Measurements from ENCODE around the gene INPP4A.

INPP4A gene

DNA sequence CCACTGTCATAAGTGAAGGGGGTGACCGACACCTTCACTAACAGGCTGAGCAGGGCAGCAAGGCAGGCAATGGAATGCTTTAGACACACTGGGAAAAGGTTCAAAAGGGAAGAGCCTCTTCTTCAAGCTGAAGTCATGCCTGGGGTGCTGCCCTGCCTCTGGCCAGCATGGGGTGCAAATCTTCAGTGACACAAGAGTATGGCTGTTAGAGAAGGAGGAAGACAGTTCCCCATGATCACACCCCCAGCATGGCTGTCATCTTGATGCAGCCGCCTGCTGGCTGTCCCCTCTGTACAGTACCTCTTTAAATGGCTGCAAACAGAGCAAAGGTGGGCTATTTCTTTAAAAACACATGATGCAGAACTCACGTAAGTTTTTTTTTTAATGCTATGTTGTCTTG is 71.9 kb downstream of the INPP4A start:
- no peak for FAIRE-seq

DNA sequence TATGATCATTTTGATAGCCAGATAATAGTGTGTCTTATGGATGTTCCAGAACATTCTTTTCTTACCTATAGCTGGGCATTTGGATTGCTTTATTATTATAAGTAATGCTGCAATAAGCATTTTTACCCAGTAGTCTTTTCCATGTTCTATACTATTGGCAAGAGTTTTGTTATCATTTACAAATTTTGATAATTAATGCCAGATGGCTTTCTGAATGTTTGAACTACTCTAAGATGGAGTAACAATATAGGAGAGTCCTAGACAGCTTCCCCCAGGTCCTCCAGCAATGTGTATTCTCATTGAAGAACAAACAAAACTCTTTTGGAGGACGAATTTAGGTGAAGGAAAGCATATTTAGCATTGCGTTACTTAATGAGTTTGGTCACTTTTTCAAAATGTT is 73.0 kb downstream of the INPP4A start:
- FAIRE-seq = no peak

DNA sequence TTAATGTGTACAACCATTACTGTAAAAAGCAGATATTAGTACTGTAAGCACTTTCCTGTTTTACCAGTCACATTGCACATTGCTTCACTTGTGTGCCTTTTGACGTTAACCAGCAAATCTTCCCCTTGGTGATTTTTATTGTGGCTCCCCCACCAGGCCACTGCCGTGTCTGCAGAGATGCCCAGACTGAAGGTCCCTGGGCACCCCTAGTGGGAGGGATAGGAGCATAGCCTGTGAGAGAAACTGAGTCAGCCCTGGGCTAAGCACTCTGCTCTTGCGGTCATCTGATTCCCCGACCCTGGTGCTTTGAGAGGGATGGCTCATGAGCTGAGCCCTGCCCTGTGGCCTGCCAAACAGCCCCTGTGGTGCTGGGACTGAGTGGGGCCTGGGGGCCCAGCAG is 73.4 kb downstream of the INPP4A start:
- no peak for FAIRE-seq

DNA sequence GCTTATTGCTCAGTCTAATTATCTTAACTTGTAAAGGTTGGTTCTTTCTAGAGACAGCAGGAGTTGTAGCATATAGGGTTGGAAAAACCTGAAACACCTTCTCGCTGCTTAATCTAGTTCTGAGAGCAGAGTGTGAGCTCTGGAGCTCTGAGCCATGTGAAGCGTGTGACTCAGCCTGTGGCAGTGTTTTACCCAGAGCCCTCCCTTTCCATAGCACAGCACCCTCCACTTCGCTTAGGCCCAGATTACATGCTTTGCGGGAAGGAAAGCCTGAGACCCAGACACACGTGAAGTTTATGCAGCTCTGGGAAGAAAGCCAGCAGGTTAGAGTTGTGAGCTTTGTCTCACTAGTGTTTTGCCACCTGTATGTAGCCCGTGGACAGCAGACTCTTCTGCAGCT is 74.5 kb downstream of the INPP4A start:
- FAIRE-seq = no peak

GRCh38 chr2:98519851-98520250 is 75.2 kb downstream of the INPP4A start:
- FAIRE-seq = no peak

GRCh38 chr2:98520806-98521205 is 76.1 kb downstream of the INPP4A start:
- no peak for FAIRE-seq

DNA sequence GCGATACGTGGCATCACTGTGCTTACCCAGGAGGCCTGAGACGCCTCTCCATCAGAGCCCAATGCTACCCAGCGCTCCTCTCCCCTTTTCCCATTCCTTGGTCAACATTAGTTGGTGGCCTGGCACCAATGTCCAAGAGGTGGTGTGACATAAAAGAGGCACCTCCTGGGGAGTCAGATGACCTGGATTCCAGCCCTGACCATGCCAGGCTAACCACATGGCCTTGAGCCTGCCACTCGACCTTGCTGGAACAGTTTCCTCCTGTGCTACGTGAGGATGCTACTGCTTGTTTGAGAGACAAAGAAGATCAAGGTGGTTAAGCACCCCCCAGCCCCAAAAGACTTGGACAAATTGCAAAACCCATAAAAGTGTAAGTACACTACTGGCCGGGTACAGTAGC is 76.6 kb downstream of the INPP4A start:
- FAIRE-seq = no peak

DNA sequence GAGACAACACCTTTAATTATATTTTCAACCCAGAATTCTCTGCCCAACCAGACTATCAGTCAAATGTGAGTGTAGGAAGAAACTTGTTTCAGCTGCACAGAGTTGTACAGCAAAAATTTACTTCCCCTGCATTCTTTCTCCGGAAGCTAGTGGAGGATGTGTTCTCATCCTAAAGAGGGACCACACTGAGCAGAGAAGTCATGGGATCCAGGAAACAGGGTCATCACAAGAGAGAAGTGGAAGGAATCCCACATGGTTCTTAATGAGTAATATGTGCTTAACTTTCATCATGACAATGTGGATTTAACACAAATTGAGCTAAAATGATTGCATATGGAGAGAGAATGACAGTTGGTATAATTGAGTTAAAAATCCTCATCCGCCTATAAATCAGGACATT is 78.2 kb downstream of the INPP4A start:
- FAIRE-seq = no peak

DNA sequence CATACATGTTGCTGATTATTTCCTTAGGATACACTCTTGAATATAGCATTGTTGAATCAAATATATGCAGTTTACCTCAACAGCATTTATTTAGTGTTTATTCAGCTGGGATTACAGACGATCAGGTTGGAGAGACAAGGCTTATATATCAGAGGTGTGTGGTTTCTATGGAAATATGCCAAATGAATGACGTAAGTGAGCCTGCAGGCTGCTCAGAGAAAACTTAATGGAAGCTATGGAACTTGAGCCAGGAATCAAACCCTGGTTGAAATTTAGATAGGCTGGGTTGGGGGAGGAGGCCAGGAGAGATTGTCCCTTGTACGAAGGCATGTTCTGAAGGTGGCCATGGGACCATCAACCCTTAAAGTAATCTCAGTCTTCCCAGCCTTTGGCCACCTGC is 79.5 kb downstream of the INPP4A start:
- no peak for FAIRE-seq

DNA sequence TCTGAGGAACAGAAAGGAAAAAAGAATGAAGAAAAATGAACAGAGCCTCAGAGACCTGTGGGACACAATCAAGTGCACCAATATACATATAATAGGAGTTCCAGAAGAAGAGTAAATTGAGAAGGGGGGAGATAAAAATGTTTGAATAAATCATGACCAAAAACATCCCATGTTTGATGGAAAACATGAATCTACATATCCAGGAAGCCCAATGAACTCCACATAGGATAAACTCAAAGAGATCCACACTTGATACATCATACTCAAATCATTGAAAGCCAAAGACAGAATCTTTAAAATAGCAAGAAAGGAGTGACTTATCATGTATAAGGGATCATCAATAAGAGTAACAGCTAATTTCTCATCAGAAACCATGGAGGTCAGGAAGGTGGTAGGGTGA is 83.7 kb downstream of the INPP4A start:
- no peak for FAIRE-seq

GRCh38 chr2:98530114-98530513 is 85.5 kb downstream of the INPP4A start:
- no peak for FAIRE-seq

GRCh38 chr2:98532756-98533155 is 88.1 kb downstream of the INPP4A start:
- FAIRE-seq = no peak

GRCh38 chr2:98533547-98533946 is 88.9 kb downstream of the INPP4A start:
- no peak for FAIRE-seq

- no peak for FAIRE-seq
These were observed 90.1 kb downstream of the INPP4A start for GRCh38 chr2:98534761-98535160.

- FAIRE-seq = no peak
These were observed 91.5 kb downstream of the INPP4A start for GRCh38 chr2:98535971-98536677.

GRCh38 chr2:98537390-98538126 is 92.9 kb downstream of the INPP4A start:
- no peak for FAIRE-seq

GRCh38 chr2:98538280-98539041 is 93.8 kb downstream of the INPP4A start:
- no peak for FAIRE-seq

DNA sequence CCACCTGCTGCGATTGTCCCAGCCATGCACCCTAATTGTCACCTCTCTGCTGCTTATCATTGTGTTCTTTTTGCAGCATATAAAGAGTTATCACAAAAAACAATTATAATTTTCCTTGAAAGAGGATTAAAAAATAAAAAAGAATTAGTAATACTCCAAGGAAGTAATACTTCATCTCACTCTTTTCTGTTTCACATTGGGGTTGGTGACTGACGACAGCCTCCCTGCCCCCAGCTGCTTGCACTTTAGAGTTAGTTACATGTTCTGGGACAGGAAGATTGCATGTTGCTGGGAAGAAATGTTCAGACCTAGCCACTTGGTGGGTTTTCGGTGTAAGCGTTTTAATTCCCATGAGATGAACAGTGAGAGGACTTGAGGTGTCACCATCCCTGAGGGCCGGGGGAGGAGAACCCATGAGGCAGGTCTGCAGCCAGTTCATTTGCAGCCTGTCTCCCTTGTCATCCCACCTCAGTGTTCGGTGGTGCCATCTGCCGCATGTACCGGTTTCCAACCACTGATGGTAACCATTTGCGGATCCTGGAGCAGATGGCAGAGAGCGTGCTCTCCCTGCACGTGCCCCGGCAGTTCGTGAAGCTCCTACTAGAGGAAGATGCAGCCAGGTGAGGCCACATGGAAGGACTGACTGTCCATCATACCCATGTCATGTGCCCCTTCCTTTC is 94.5 kb downstream of the INPP4A start:
- no peak for FAIRE-seq

DNA sequence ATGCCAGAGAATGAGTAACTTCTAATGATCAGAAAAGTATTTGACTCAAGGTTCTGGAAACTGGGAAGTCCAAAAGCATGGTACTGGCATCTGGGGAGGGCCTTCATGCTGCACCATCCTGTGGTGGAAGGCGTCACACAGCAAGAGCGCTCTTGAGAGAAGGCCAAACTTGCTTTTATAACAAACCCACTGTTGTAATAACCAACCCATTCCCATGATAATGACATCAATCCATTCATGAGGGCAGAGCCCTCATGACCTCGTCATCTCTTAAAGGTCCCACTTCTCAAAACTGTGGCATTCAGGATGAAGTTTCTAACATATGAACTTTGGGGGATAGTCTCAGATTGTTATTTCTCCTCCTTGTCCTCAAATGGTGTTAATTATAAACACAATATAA is 95.9 kb downstream of the INPP4A start:
- FAIRE-seq = no peak

DNA sequence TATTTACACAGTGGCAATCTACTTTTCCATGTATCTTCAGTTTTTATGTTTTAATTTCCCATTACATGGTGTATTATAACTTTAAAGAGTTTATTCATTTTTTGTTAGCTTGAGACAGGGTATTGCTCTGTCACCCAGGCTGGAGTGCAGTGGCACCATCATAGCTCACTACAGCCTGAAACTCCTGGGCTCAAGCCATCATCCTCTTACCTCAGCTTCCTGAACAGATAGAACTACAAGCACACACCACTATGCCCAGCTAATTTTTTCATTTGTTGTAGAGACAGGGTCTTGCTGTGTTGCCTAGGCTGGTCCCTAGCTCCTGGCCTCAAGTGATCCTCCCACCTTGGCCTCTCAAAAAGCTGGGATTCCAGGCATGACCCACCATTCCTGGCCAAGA is 96.8 kb downstream of the INPP4A start:
- FAIRE-seq = no peak

DNA sequence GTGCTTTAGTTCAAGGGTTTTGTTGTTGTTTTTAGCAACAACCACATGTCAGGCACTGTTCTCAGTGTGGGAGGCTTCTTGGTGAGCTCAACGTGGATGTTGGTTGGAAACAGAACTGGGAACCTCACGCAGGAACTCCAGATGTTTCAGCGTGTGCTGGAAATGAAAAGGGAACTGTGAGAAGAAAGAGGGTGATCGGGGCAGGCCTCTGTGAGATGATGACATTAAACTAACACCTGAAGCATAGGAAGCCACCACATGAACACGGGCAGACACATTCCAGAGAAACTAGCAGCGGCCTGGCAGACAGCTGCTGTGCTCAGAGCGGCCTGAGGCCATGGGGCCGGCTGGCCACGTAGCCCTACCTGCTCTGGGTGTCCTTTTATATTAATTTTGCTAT is 97.2 kb downstream of the INPP4A start:
- FAIRE-seq = no peak

GRCh38 chr2:98543214-98543613 is 98.6 kb downstream of the INPP4A start:
- no peak for FAIRE-seq

DNA sequence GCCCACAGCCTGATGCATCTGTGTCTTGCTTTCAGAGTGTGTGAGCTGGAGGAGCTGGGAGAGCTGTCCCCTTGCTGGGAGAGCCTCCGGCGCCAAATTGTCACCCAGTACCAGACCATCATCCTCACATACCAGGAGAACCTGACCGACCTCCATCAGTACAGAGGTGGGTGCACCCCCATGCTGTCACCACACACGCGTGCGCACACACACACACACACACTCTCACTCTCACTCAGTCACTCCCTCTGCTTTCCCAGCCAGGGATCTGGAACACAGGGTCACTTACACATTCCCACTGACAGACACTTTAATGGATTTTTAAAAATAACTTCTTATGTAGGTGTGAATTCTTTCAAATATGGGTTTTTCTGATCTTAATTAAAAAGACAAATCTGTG is 99.2 kb downstream of the INPP4A start:
- FAIRE-seq = no peak

All from colon (tissue), 2 donors.